ENCODE data around the gene PTCSC3.
"Not testable (repeated sequence)": the region's sequence is repeated elsewhere in the genome, so short reads cannot be mapped to it uniquely, and the experiment has no call there.

Gene PTCSC3

DNA sequence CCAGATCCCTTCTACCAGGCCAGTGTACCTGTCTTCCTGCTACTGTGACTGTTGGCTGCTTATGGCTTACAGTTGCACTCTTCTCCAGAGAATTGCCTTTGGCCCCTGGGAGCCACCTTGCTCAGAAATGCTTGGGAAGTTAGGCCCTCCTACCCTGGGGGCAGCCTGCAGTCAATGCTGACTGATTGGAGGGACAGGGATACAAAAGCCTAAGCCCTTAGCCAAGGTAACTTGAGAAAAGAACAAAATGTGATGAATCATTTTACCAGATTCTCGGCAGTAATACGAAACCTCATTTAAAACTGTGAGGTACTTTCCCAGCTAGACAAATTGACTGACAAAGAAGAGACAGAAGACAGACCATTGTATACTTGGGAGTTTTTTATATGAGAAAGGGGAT, 47.3 kb downstream of the PTCSC3 start:
- Mint-ChIP-seq H3K4me1 (no peaks in the 10 kb centered on the region), H3K36me3 (no peaks in the 10 kb centered on the region), H3K9me3 (no peaks in the 10 kb centered on the region), H3K27ac (no peak overlapping the region), H3K4me3 (no peak overlapping the region)
- ATAC-seq, result no peak
- no peak for DNase-seq (ENCODE audit: low spot score in 2 of 2)

DNA sequence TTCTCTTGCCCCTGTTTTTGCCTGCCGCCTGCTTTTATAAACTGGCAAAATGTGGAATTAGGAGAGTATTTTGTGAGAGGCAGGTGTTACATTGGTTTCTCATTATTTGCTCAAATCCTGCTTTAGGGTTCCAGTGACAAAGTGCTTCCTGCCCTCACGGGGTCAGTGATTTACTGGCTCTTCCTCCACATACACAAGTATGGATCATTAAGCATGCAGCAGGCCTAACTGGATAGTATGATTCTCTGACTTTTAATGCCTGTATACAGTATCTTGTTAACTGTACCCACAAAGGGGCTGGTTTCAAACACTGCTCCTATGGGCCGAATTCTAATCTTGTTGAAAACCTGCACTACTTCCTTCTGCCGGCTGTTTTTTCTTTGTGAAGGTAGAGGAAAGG, 63.2 kb downstream of the PTCSC3 start:
- DNase-seq (ENCODE audit: low spot score in 2 of 2), result no peak
- H3K4me1 Mint-ChIP-seq, result no peaks in the 10 kb centered on the region
- no peak overlapping the region for H3K27ac Mint-ChIP-seq
- no peaks in the 10 kb centered on the region for H3K36me3 Mint-ChIP-seq
- ATAC-seq, result no peak
- H3K4me3 Mint-ChIP-seq, result no peak overlapping the region
- H3K9me3 Mint-ChIP-seq, result no peaks in the 10 kb centered on the region

DNA sequence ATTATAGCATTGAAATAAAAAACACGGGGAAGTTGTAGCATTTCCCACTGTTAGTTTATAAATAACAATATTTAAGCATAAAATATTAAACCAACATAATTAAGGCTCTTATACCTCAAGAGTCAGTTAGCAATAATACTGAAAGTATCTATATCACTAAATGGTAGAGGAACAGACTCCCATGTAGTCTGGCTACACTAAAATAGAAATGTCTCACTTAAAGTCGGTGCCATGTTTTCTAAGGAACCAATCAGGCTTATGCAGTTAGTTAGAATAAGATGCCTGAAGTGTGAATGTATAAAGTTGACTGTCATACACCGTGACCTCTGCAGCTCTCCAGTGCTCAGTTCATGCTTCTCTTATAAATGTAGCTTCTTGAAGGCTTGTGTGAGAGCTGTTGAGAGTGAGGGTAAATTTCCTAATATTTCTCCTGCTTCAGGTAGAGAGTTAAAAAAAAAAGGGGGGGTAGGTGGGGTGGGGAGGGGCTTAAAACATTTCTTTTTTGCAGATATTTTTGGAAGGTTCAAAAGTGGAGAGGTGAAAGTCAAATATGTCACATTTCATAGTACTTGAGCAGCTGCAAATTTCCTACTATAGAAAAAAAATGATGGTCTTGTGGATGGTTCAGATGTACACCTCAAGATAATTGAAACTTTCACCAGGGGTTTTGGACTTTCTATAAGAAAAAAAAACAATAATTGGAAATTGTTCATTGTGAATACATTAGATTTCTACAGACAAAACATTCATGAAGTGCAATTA, 64.5 kb downstream of the PTCSC3 start:
- no peaks in the 10 kb centered on the region for H3K4me1 Mint-ChIP-seq
- DNase-seq (ENCODE audit: low spot score in 2 of 2), result no peak
- no peaks in the 10 kb centered on the region for H3K36me3 Mint-ChIP-seq
- peak; percentile 28 for ATAC-seq
- H3K27ac Mint-ChIP-seq, result no peak overlapping the region
- no peak overlapping the region for H3K4me3 Mint-ChIP-seq
- no peaks in the 10 kb centered on the region for H3K9me3 Mint-ChIP-seq

DNA sequence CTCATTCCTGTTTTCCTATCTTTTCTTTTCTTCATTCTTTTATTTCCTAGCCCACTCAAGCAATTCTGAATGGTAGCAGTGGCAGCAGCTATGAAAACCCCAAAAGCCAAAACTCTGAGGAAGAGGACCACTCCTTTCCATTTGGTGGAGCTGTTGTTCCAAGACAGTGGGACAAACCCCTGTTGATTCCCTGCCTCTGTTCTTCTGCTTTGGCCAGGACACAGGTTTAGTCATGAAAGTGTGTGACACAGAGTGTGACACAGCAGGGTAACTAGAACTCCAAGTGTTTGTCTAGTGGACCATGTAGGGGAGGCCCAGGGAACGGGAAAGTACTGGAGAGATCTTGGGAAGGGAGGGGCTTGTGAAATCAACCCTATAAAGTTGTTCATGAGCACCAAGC, 71.1 kb downstream of the PTCSC3 start:
- Mint-ChIP-seq H3K36me3 (no peaks in the 10 kb centered on the region), H3K9me3 (no peaks in the 10 kb centered on the region), H3K4me1 (no peaks in the 10 kb centered on the region), H3K27ac (no peak overlapping the region), H3K4me3 (no peak overlapping the region)
- DNase-seq (ENCODE audit: low spot score in 2 of 2) (no peak), ATAC-seq (no peak)

DNA sequence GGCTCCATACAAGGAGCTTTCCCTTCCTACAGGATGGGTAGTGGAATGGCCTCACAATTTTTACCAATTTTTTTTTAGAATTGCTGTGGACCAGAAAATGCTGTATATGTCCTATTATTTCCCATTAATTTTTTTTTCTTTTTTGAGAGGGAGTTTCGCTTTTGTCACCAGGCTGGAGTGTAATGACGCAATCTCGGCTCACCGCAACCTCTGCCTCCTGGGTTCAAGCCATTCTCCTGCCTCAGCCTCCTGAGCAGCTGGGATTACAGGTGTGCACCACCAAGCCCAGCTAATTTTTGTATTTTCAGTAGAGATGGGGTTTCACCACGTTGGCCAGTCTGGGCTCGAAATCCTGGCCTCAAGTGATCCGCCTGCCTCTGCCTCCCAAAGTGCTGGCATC, 72.3 kb downstream of the PTCSC3 start:
- H3K4me1 Mint-ChIP-seq; DNase-seq (ENCODE audit: low spot score in 2 of 2); H3K9me3 Mint-ChIP-seq; H3K4me3 Mint-ChIP-seq; ATAC-seq; H3K27ac Mint-ChIP-seq; H3K36me3 Mint-ChIP-seq: not testable (repeated sequence)

DNA sequence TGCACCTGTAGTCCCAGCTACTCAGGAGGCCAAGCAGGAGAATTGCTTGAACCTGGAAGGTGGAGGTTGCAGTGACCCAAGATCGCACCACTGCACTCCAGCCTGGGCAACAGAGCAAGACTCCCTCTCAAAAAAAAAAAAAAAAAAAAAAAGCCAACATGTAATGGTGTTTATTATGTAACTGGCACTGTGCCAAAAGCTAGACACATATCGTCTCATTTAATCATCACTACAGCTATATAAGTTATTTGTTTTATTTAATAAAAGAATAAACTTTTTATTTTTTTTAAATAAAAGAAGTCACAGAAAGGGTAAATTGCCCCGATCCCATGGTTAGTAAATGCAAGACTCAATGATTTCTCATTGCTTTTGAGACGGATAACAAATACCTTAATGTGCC, 76.9 kb downstream of the PTCSC3 start:
- Mint-ChIP-seq H3K36me3 (no peaks in the 10 kb centered on the region), H3K4me3 (no peak overlapping the region), H3K9me3 (no peaks in the 10 kb centered on the region), H3K4me1 (no peaks in the 10 kb centered on the region), H3K27ac (no peak overlapping the region)
- no peak for ATAC-seq
- DNase-seq (ENCODE audit: low spot score in 2 of 2), result no peak

DNA sequence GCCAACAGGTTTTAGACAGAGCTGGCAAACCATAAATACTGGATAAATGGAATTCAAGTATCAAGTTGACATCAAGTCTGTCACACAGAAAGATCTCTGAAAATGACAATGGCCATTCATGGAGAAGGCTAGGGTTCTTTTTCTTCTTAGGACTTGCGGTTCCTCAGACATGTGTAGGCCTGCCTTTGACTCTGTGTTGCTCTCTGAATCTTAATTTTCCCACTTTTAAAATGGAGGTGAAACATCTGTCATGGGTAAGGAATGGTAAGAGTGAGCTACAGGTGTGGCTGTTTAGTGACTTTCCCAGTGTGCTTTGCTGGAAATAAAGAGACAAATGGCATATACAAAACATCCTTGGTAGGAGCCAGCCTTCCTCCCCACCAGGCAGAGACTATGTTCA, 79.2 kb downstream of the PTCSC3 start:
- no peak overlapping the region for H3K27ac Mint-ChIP-seq
- DNase-seq (ENCODE audit: low spot score in 2 of 2) (no peak), ATAC-seq (no peak)
- no peaks in the 10 kb centered on the region for H3K4me1 Mint-ChIP-seq
- H3K9me3 Mint-ChIP-seq, result no peaks in the 10 kb centered on the region
- no peak overlapping the region for H3K4me3 Mint-ChIP-seq
- no peaks in the 10 kb centered on the region for H3K36me3 Mint-ChIP-seq

DNA sequence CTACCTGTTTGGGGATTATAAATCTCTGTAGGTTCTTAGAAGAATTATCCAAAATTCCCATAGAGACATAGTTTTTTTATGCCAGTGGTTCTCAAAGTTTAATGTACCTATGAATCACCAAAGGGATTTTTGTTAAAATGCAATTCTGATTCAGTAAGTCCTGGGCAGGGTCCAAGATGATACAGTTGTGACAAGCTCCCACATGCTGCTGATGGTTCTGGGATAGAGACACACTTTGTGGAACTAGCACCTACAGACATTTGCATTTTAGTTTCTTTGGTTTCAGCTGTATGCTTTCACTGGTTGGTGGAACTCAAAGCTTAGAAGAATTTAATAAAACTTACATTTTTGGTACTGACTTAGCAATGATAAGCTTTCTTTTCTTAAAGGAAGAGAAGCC, 80.4 kb downstream of the PTCSC3 start:
- H3K27ac Mint-ChIP-seq, result no peak overlapping the region
- H3K9me3 Mint-ChIP-seq, result no peaks in the 10 kb centered on the region
- H3K36me3 Mint-ChIP-seq, result no peaks in the 10 kb centered on the region
- ATAC-seq (no peak), DNase-seq (ENCODE audit: low spot score in 2 of 2) (no peak)
- no peaks in the 10 kb centered on the region for H3K4me1 Mint-ChIP-seq
- H3K4me3 Mint-ChIP-seq, result no peak overlapping the region

DNA sequence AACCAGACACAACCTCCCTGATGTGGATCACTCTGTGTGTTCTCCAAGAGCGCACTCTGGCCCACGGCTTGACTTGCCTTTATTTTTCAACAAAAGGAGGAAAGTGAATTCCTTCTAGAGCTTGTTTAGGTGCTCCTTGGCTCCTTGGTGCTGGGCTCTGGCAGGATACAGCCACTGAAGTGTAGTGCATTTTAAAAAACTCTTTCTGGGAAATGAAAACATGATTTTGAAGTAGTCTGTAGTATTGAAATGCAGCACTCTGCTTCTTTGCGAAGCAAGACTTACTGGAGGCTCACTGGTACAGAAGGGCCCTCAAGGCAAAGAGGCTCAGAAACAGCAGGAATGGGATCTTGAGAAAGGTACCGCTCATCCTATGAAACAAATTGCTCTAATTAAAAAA, 81.6 kb downstream of the PTCSC3 start:
- no peak overlapping the region for H3K4me3 Mint-ChIP-seq
- H3K4me1 Mint-ChIP-seq, result no peaks in the 10 kb centered on the region
- no peaks in the 10 kb centered on the region for H3K9me3 Mint-ChIP-seq
- H3K36me3 Mint-ChIP-seq, result no peaks in the 10 kb centered on the region
- H3K27ac Mint-ChIP-seq, result no peak overlapping the region
- no peak for ATAC-seq
- DNase-seq (ENCODE audit: low spot score in 2 of 2), result no peak

DNA sequence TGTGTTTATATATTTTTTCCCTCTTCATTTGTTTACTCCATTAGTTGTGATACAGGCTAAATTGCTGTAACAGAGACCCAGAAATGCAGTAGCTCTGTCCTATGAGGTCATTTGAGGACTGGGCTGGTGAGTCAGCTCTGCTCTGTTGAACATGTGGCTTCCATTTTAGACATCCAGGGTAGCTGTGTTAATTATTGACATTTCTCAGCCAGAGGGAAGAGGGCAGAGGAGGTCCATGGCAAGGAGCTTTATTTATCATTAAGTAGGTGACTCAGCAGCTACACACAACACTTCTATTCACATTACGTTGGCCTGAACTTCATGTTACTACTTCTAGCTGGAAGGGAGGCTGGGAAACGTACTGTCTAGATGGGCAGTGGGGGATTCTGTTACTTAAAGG, 85.4 kb downstream of the PTCSC3 start:
- Mint-ChIP-seq H3K4me1 (no peaks in the 10 kb centered on the region), H3K36me3 (no peaks in the 10 kb centered on the region), H3K9me3 (no peaks in the 10 kb centered on the region), H3K4me3 (no peak overlapping the region), H3K27ac (no peak overlapping the region)
- ATAC-seq (no peak), DNase-seq (ENCODE audit: low spot score in 2 of 2) (no peak)

DNA sequence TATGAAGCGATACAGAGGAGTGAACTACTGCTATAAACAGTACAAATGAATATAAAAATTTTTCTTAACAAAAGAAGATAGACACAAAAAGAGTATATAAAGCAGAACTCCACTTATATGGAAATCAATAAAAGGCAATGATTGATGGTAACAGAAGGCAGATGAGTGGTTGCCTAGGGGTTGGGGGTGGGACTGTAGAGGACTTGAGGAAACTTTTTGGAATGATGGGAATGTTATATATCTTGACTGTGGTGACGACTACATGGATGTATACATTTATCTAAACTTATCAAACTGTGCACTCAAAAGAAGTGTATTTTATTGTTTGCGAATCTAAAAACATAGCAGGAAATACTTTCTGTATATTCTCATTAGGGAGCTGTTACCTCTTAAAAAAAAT, 89.1 kb downstream of the PTCSC3 start:
- ATAC-seq, result no peak
- Mint-ChIP-seq H3K4me3 (no peak overlapping the region), H3K36me3 (no peaks in the 10 kb centered on the region), H3K9me3 (no peaks in the 10 kb centered on the region), H3K27ac (no peak overlapping the region), H3K4me1 (no peaks in the 10 kb centered on the region)
- DNase-seq (ENCODE audit: low spot score in 2 of 2), result no peak

DNA sequence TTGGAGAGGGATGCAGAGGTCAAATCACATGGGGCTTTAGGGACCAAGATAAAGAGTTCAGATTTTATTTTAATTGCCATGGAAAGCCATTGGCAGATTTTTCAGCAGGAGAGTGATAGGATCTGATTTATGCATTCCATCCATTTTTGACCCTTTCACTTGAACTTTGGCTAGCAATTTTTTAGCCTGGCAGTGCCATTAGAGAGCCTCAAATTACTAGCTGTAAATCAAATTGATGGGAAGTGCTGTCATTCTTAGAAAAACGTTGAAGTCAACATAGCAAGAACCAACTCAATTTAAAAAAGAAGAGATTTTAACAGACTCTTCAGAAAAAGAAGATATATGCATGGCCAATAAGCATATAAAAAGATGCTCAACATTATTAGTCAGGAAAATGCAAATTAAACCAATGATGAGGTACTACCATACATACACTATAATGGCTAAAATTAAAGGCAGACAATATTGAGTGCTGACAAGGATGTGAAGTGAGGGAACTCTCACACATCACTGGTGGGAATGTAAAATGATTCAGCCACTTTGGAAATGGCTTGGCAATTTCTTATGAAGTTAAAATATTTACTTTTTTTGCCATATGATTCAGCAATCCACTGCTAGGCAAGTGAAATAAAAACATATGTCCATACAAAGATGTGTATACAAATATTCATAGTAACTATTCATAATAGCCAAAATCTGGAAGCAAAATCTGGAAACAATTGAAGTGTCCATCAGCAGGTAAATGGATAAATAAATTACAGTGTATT, 89.7 kb downstream of the PTCSC3 start:
- H3K4me3 Mint-ChIP-seq, result no peak overlapping the region
- no peak overlapping the region for H3K27ac Mint-ChIP-seq
- no peaks in the 10 kb centered on the region for H3K9me3 Mint-ChIP-seq
- no peaks in the 10 kb centered on the region for H3K36me3 Mint-ChIP-seq
- ATAC-seq, result no peak
- DNase-seq (ENCODE audit: low spot score in 2 of 2), result no peak
- H3K4me1 Mint-ChIP-seq, result no peaks in the 10 kb centered on the region

DNA sequence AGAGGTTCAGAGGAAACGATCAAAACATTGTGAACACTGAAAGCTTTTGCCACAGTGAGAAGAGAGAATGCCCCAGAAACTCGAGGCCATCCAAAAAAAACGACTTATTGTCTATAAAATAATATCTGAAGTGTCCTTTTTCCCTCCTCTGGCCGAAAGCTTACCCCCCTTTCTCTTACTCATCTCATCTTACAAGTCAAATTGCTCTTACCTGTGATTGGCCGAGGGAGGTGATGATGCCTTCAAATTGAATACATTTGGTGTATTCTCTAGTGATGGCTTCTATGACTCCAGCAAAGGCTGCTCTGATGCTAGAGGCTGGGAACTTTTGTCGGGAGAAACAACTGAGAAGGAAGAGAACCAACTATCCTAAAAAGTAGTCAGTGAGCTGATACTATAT, 90.7 kb downstream of the PTCSC3 start:
- DNase-seq (ENCODE audit: low spot score in 2 of 2), result no peak
- no peak overlapping the region for H3K4me3 Mint-ChIP-seq
- no peaks in the 10 kb centered on the region for H3K9me3 Mint-ChIP-seq
- no peaks in the 10 kb centered on the region for H3K4me1 Mint-ChIP-seq
- H3K36me3 Mint-ChIP-seq, result no peaks in the 10 kb centered on the region
- no peak overlapping the region for H3K27ac Mint-ChIP-seq
- no peak for ATAC-seq
